Glomerular endothelial cell (primary cell): Measurements from ENCODE around the gene SLC39A11. TPM values are rescaled to one million over a fixed set of nuclear protein-coding genes. Genes with fewer than 3 reads are reported as not detected.
"Not testable (repeated sequence)": the region's sequence is repeated elsewhere in the genome, so short reads cannot be mapped to it uniquely, and the experiment has no call there.

Experiments
- DNase-seq: peaks from one replicate; pipeline ENCODE4 v3.0.0-alpha.2; 2011; ENCODE audit warnings: low read depth, low spot score; ENCODE audit errors: extremely low read depth
- total RNA-seq: library from RNA; depleted of rRNA; stranded (reverse); fragments of >200 nt; gene quantifications from 2 replicates; pipeline ENCODE4 v1.2.3, GENCODE V29; 2015

The SLC39A11 gene
- total RNA-seq, 1 donor from 2014 or later = 5.8 TPM

DNA sequence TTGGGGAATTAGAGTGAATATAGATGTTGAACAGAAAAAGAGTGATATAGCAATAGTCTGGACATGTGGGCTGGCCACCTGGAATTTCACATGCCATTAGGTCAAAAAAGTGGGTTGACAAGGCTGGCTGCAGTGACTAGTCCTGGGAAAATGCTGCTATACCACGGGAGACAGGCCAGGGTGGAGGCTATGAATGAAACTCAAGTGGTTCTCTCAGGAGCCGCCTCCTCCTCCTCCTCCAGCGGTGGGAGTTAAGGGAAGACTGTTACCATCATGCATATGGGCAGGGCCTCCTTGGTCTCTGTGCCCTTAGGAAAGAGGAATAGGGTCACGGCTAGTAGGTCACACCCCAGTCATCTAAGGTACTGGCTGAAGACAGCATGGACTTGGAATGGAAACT is 448.0 kb downstream of the SLC39A11 start:
- no peak for DNase-seq

DNA sequence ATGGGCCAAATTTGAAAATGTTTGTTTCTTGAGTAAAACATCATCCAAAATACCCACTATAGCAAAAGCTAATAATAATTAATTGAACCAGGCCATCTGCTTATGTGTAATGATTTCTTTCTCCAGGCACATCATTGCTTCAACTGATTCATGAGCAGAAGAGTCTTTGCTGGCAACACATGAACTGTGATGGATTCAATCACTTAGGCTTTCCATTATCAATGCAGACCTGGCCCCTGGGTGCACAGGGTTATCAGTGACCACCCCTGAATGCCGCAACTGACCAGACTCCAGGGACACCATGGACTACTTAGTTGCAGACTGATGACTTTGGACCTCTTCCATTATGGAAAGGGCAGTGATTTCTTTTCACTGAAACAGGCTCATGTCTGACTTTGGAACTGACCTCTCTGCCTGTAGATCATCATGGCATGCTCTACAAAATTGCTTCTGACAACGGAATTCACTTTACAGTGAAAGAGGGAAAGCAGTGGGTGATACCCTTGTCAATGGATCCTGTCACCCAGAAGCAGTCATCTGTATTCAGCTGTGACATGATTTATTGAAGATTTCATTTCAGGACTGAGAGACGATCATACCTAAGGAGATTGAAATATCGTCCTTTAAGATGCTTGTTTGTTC is 448.8 kb downstream of the SLC39A11 start:
- DNase-seq = no peak

- DNase-seq = no peak
Observed at GRCh38 chr17:72642720-72643119, 449.8 kb downstream of the SLC39A11 start.

GRCh38 chr17:72640415-72641165 is 451.9 kb downstream of the SLC39A11 start:
- DNase-seq = no peak

GRCh38 chr17:72639711-72640110 is 452.8 kb downstream of the SLC39A11 start:
- DNase-seq = no peak

DNA sequence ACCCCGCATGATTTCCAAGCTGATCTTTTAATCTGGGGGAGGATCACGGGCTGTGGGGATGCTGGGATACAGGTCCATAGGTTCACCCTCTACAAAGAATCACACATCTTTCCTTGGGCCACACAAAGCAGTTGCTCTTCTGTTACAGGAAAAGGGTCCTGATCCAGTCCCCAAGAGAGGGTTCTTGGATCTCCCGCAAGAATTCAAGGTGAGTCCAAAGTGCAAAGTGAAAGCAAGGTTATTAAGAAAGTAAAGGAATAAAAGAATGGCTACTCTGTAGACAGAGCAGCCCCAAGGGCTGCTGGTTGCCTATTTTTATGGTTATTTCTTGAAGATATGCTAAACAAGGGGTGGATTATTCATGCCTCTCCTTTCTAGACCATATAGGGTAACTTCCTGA is 453.6 kb downstream of the SLC39A11 start:
- not testable (repeated sequence) for DNase-seq

DNA sequence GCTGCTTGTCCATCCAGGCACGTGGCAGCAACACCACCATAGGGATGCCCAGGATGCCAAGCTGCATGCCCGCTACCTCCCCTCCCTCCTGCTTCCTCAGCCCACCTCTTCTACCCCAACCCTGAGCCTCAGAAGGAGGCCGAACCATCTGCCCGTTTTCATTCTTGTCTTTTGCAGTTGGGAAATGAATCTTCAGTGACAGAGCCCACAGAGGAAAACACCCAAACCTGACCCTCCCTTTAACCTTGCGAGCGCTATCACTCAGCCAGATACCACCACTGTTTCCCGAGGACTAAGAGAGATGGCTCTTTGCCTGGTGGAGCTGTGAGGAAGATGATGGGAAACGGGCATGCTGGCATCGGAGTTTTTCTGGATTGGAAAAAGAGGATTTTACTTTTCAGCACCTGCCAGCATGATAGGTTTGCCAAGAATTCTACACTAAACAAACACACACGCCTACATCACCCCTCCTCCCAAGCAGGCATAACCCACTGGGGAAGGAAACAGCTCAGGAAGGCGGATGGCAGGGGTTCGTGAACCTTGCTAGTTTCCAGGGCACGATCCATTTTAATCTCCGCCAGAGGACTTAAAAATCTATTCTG is 457.4 kb downstream of the SLC39A11 start:
- no peak for DNase-seq

DNA sequence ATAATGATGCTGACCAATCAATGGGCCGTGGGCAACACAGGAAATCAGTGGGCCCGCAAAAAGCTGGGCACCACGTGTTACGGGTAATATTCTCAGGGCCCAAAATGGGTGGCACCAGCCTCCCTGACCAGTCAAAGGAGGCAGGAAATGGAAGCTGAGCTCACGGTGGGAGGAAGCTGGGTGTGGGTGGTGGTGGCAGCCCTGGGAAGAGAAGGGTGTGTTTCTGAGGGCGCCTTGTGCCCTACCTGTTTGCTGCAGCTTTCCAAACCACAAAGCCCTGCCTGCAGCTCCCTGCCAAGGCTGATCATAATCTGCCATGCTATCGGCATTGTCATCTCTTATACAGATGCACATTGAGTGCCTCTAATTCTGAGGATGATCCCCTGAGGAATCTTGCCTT is 457.9 kb downstream of the SLC39A11 start:
- DNase-seq = no peak

DNA sequence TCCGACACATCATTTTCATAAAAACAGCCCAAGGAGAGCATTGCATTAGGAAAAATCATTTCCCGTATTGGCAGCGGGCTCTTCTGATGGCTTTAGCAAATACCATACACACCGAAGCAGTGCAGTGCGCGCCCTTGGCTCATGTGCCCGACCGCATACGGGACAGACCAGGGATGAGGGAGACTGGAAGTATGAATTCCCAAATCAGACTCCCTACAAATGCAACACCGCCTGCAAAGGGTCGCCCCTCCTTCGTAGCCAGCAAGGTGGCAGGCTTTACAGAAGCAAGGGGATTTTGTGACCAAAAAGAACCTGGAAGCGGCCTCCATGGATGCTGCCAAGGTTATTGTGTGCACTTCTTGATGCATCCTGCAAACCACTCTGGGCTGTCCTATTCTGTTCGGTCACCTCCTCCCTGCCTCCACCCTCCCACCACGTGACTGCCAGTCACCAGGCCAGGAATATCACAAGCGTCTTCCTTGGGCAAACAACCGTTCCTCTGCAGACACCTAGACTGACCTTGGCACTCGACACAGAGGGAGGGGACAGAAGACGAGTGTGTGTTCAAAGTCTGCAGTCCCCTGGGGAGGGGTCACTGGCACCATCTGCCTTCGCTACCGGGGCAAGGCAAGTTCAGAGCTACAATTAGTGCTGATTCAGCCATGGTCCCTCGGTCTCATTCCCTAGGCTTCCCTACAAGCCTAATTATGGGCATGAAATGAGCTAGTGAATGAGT is 460.4 kb downstream of the SLC39A11 start:
- no peak for DNase-seq

GRCh38 chr17:72631568-72631948 is 460.9 kb downstream of the SLC39A11 start:
- no peak for DNase-seq

GRCh38 chr17:72624652-72625051 is 467.8 kb downstream of the SLC39A11 start:
- DNase-seq = no peak

- DNase-seq = no peak
Observed at GRCh38 chr17:72624226-72624625, 468.3 kb downstream of the SLC39A11 start.

GRCh38 chr17:72622661-72623433 is 469.6 kb downstream of the SLC39A11 start:
- DNase-seq = no peak

DNA sequence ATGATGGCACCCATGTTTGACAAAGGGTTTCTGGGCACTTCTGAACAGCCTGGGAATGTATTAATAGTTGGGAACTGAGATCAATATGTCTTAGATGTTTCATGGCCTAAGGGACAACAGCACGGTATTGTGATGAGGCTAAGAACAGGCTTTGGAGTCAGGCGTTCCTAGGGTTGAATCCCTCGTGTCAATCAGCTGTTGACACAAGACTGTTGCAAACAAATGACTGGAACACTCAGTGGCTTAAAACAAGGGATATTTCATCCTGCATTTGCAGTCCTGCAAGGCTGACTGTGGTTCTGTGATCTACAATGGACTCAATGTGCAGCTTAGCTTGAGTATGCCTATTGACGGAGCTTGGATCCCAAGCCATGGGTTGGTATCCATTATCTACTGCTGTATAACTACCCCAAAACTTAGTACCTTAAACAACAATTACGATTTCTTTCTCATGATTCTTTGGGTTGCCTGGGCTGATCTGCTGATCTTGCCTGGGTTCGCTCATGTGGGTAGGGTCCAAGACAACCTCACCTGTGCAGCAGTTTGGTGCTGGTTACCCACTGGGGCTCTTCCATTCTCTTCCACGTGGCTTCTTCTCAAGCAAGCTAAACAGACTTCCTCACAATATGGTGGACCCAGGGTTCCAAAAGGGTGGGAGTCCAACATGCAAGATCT is 472.4 kb downstream of the SLC39A11 start:
- no peak for DNase-seq

- no peak for DNase-seq
Observed at GRCh38 chr17:72618001-72618509, 474.4 kb downstream of the SLC39A11 start.

DNA sequence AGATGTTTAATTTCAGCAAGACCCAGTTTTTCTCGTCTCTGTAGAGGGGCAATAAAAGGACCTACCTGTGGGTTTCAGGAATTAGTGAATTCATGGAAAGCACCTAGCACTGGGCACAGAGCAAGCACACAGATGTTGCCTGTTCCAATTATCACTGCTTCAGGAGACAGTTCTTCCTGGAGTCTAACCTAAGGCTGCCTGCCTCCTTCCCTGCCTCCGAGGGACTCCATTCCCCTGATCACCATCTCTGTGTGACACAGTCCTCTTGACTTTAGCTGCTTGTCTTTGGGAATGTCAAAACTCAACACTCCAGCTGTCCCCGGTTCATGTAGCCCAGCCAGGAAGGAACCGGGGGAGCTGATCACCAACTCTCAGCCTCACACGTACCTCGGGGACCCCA is 474.9 kb downstream of the SLC39A11 start:
- DNase-seq = no peak

DNA sequence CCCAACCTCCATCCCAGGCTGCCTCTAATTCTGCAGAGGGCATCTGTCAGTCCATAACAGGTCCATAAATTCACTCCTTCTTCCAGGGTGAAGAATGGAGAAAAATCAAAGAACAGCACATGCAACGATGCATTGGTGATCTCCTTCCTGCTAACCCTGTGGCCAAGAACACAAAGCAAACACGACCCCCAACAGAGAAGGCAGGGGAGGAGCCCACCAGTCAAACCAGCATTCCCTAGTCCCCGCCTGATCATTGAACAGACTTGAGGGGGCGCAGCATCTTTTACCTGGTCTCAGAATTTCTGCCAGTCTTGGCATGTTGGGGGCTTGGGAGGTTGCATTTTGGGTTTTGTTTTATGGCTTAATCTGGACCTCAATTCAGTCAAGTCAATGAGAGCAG is 476.0 kb downstream of the SLC39A11 start:
- DNase-seq = no peak

DNA sequence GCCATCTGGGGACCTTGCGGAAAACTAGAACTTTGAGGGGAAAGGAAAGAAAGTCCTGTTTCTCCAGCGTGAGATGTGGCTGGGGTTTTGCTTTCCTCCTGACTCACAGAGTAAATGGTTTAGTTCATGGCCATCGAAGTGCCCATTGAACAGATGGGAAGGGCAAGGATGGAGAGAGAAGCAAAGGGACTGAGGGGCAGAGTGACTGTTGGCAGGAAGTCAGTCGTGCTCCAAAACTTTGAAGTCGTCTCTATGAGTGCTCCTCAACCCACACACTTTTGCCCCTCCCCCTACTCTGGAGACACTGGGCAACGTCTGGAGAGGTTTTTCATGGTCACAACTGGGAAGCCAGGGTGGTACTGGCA is 476.9 kb downstream of the SLC39A11 start:
- no peak for DNase-seq

DNA sequence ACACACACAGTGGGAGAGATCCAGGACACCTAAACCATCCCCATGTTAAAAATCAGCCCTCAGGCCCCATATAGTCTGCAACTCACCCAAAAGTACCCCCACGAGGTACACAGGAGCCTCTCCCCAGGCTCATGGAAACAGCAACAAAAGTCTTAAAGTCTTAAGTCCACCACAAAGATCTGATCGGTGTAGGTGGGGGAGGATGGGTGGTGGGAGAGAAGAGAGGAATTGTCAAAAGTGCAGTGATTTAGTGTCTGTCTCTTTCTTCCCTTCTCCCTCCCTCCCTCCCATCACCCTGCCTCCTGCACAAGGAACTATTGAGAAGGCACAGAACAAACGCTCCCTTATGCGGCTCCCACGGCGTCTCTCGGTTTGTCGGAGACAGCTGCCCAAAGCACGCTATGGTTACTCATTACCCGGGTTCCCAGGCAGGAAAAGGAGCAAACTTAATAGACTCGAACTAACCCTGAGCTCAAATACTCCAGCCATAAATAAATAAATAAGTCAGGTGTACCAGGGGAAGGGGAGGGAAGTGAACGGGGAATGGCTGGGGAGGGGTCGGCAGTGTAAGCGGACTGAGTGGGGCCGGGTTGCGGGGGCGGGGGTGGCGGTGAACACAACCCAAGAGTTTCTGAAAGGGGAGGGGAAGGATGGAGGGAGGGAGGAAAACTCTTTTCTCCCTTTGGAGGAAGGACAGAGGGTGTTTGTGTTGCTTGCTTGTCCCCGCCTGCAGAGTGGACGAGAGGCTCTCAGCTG is 477.4 kb downstream of the SLC39A11 start:
- no peak for DNase-seq
